HG02763 (cell line): ENCODE measurements around the gene KSR1.
A peak's percentile ranks its signal among the peaks of the same experiment; 100 is the strongest.

Source experiments
- ATAC-seq: cut with Tn5 transposase; IDR thresholded peaks from one replicate; pipeline ENCODE4 v1.9.1; 2021; ENCODE audit warnings: mild to moderate bottlenecking, moderate library complexity; ENCODE audit not compliant: unreplicated experiment

The KSR1 gene

GRCh38 chr17:27566671-27567562 lies 110.7 kb downstream of the KSR1 start:
- no peak for ATAC-seq

- no peak for ATAC-seq
Observed at GRCh38 chr17:27567563-27567859, 111.3 kb downstream of the KSR1 start.

GRCh38 chr17:27568216-27568615 lies 112.0 kb downstream of the KSR1 start:
- no peak for ATAC-seq

GRCh38 chr17:27568811-27569210 lies 112.6 kb downstream of the KSR1 start:
- ATAC-seq: no peak

GRCh38 chr17:27569257-27569722 lies 113.0 kb downstream of the KSR1 start:
- peak; percentile 50 for ATAC-seq

GRCh38 chr17:27569884-27570577 lies 113.8 kb downstream of the KSR1 start:
- ATAC-seq: no peak

GRCh38 chr17:27570578-27570914 lies 114.3 kb downstream of the KSR1 start:
- no peak for ATAC-seq

- ATAC-seq: no peak
Observed at GRCh38 chr17:27571563-27572352, 115.5 kb downstream of the KSR1 start.

GRCh38 chr17:27572665-27573064 lies 116.4 kb downstream of the KSR1 start:
- no peak for ATAC-seq

- ATAC-seq: no peak
Observed at GRCh38 chr17:27573548-27573947, 117.3 kb downstream of the KSR1 start.

GRCh38 chr17:27573971-27574525 lies 117.8 kb downstream of the KSR1 start:
- ATAC-seq: no peak

- ATAC-seq: no peak
Observed at GRCh38 chr17:27575096-27575911, 119.1 kb downstream of the KSR1 start.

GRCh38 chr17:27575912-27576252 lies 119.6 kb downstream of the KSR1 start:
- no peak for ATAC-seq

- no peak for ATAC-seq
Observed at GRCh38 chr17:27576477-27577083, 120.3 kb downstream of the KSR1 start.

GRCh38 chr17:27577121-27577761 lies 121.0 kb downstream of the KSR1 start:
- no peak for ATAC-seq

GRCh38 chr17:27577884-27578717 lies 121.9 kb downstream of the KSR1 start:
- ATAC-seq: peak; percentile 8

GRCh38 chr17:27578718-27579085 lies 122.5 kb downstream of the KSR1 start:
- peak; percentile 70 for ATAC-seq

- no peak for ATAC-seq
Observed at GRCh38 chr17:27579304-27579703, 123.1 kb downstream of the KSR1 start.

- ATAC-seq: no peak
Observed at GRCh38 chr17:27579897-27580321, 123.7 kb downstream of the KSR1 start.
